Erythroblast (primary cell): Measurements from ENCODE around the gene TTLL9.
"Not testable (repeated sequence)": the region's sequence is repeated elsewhere in the genome, so short reads cannot be mapped to it uniquely, and the experiment has no call there.

ENCODE experiments used
- GATA1 ChIP-seq: IDR thresholded peaks from 2 replicates; pipeline ENCODE4 v1.6.1; 2011; ENCODE audit warnings: low read depth, mild to moderate bottlenecking, control low read depth, low read length, moderate library complexity
- POLR2A ChIP-seq: IDR thresholded peaks from 2 replicates; pipeline ENCODE4 v1.6.1; 2011; ENCODE audit warnings: mild to moderate bottlenecking, low read length

GRCh38 chr20:31929631-31930030, 59.2 kb downstream of the TTLL9 start:
- not testable (repeated sequence) for TF ChIP-seq POLR2A, GATA1
